Measurements from ENCODE around the gene SNX5. TPM values are rescaled to one million over a fixed set of nuclear protein-coding genes. Genes with fewer than 3 reads are reported as not detected.

Gene SNX5
- total and polyA plus RNA-seq, 10 of the 15 experiments (the other 5 are each of a cell fraction or from before 2014, with no cell fraction given) = 92.9 to 316 (median 245) TPM

- TF ChIP-seq, protein P1, sequence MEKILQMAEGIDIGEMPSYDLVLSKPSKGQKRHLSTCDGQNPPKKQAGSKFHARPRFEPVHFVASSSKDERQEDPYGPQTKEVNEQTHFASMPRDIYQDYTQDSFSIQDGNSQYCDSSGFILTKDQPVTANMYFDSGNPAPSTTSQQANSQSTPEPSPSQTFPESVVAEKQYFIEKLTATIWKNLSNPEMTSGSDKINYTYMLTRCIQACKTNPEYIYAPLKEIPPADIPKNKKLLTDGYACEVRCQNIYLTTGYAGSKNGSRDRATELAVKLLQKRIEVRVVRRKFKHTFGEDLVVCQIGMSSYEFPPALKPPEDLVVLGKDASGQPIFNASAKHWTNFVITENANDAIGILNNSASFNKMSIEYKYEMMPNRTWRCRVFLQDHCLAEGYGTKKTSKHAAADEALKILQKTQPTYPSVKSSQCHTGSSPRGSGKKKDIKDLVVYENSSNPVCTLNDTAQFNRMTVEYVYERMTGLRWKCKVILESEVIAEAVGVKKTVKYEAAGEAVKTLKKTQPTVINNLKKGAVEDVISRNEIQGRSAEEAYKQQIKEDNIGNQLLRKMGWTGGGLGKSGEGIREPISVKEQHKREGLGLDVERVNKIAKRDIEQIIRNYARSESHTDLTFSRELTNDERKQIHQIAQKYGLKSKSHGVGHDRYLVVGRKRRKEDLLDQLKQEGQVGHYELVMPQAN (conservative IDR thresholded peaks at IDR 0.05) = no peak
Measured at GRCh38 chr20:18001131-18001921, 32.7 kb upstream of the SNX5 start (continued).

DNA sequence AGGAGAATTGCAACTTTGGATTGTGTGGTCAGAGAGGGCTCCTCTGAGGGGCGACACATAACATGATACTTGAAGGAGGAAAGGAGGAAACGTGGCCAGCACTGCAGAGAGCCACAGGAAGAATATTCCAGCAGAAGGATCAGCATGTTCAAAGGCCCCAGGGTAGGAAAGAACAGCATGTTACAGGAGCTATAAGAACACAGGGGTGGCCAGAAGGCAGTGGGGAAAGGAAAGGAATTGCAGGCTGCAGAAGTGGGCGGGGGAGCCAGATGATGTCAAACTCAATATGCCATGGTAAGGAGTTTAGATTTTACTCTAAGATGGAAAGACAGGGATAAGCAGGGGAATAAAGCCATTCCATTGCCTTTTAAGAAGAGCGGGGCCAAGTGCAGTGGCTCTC is 31.0 kb upstream of the SNX5 start:
- ATAC-seq = no peak
- in situ Hi-C loops (cut with MboI) (loop anchor here (5.0 kb wide), 1 partner anchor 462 kb away; no protein-coding TSS in a partner anchor), intact Hi-C loops (cut with micrococcal nuclease; ENCODE audit: unreplicated experiment) (loop anchor here (5.0 kb wide), 1 partner anchor 492 kb away; no protein-coding TSS in a partner anchor)
- H3K79me2 ChIP-seq (ENCODE audit: control insufficient read depth, insufficient read depth, low read length) = no peaks in the 10 kb centered on the region
- 45% methylated on average over 4 of the region's 4 CpGs for WGBS (ENCODE audit: insufficient coverage, insufficient replicate concordance, low lambda C conversion rate, missing lambda C conversion rate)
- no peak overlapping the region for H3K4me2 ChIP-seq (ENCODE audit: control insufficient read depth, insufficient read depth)
- BruUV-seq (replicated peaks) = no TSS peak
- H3K4me1 ChIP-seq (ENCODE audit: control insufficient read depth, insufficient read depth, low read length) = peaks cover 19% of the 10 kb centered on the region
- SMC1A ChIA-PET (ENCODE audit: uncharacterized antibody, unreplicated experiment) = interaction anchor here (1.0 to 2.6 kb wide), 3 partner anchors 41 to 104 kb away, joined by 4 to 5 read pairs (median 4); no protein-coding TSS in a partner anchor
- POLR2A ChIA-PET = no interaction called here
- H4K20me1 ChIP-seq (ENCODE audit: control insufficient read depth, insufficient read depth) = no peaks in the 10 kb centered on the region
- CTCF ChIA-PET = interaction anchor here (0.6 to 7.3 kb wide), 6 partner anchors 12 to 348 kb away, joined by 3 to 45 read pairs (median 5); no protein-coding TSS in a partner anchor
- no peaks in the 10 kb centered on the region for H3K27me3 ChIP-seq (replicated peaks in 1 of 2; ENCODE audit: control insufficient read depth in 2 of 2, insufficient read depth in 2 of 2, low read length in 1 of 2)
- no peaks in the 10 kb centered on the region for H3K9me3 ChIP-seq (replicated peaks; ENCODE audit: control insufficient read depth, insufficient read depth, low read length)
- no peak overlapping the region for H3K4me3 ChIP-seq
- RAD21 ChIA-PET (ENCODE audit: unreplicated experiment) = interaction anchor here (0.7 to 2.0 kb wide), 5 partner anchors 16 to 317 kb away, joined by 3 to 5 read pairs (median 3); partner anchors contain the start of gene RRBP1
- FAIRE-seq = no peak
- no peak overlapping the region for H3K9ac ChIP-seq (ENCODE audit: control insufficient read depth, insufficient read depth, low read length)
- no peak overlapping the region for H3K27ac ChIP-seq (ENCODE audit: control insufficient read depth, insufficient read depth)
- no peaks in the 10 kb centered on the region for H3K36me3 ChIP-seq (ENCODE audit: control insufficient read depth in 2 of 2, insufficient read depth in 2 of 2, low read length in 1 of 2)
- H2AFZ ChIP-seq (ENCODE audit: control insufficient read depth, low read depth, low read length) = no peak overlapping the region
- DNase-seq (ENCODE audit: low read depth, low spot score) = no peak
- no peak for TF ChIP-seq IRF3 (IDR thresholded peaks at IDR 0.05)
